ENCODE data around the gene ERCC5.
A peak's percentile ranks its signal among the peaks of the same experiment; 100 is the strongest.

ERCC5 gene

DNA sequence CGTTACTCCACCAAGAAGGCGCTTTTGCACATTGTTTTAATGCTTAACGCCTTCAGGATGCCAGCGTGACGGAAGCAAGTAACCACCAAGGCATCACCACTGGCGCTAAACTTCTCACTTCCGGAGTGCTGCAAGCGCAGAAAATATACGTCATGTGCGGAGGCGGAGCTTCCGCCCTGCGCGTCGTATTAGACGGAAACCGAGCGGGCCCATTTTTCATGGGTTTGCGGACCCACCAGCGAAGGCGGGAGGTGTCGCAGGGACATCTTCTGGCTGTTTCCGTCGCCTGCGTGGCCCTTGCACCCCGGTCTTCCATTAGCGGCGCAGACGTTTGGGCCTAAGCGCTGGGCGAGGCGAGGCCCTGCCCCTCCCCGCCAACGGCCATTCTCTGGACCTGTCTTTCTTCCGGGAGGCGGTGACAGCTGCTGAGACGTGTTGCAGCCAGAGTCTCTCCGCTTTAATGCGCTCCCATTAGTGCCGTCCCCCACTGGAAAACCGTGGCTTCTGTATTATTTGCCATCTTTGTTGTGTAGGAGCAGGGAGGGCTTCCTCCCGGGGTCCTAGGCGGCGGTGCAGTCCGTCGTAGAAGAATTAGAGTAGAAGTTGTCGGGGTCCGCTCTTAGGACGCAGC lies at the start of gene ERCC5:
TSS of gene ERCC5 (plus strand) at position 403 of the 631 bp plus-strand sequence. CDS start 235 bp downstream, outside the sequence.
- peak; percentile 95 for DNase-seq

DNA sequence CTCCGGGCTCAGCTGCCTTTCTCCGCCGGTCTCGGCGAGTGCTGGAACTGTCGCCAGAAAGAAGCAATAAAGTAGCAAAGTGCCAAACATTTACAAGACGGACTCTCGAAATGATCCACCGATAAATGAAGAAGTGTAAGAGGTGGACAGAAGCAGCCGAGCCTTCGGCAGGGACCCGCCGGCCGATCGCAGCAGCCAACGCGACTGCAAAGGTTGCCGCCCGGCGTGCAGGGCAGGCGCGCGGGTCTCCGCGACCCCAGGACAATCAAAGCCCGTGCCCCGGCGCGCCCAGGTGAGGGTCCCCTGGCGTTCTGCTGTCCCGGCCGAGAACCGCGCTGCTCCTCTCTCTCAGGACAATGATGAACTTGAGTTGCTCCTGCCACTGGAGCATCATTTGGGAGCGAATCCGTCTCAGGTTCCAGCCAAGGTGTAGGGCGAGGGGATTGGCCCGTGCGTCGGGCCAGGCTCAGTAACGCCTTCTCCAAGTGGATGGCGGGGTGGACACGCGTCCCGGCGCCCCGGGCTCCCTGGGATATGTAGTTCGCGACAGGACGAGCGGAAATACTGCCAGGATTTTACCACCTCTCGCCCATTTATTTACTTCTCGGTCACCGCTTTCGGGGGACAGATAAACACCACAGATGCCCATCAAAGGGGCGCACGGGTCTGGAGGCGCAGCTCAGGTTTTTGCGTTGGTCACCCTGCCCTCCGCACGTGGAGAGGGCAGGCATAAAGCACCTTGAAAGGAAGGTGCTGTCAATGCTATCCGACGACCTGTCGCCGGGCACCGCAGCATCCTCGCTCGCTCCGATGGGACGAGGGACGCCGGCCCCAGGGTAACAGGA lies 47.0 kb upstream of the ERCC5 start, which contains the start of the genes BIVM and POGLUT2:
TSS of gene BIVM (plus strand) at position 539 of the 845 bp plus-strand sequence. CDS start 8,149 bp downstream, outside the sequence.
TSS of gene POGLUT2 (minus strand) at position 396 of the 845 bp plus-strand sequence. CDS start at position 90, 306 bp downstream.
- DNase-seq = peak; percentile 58

DNA sequence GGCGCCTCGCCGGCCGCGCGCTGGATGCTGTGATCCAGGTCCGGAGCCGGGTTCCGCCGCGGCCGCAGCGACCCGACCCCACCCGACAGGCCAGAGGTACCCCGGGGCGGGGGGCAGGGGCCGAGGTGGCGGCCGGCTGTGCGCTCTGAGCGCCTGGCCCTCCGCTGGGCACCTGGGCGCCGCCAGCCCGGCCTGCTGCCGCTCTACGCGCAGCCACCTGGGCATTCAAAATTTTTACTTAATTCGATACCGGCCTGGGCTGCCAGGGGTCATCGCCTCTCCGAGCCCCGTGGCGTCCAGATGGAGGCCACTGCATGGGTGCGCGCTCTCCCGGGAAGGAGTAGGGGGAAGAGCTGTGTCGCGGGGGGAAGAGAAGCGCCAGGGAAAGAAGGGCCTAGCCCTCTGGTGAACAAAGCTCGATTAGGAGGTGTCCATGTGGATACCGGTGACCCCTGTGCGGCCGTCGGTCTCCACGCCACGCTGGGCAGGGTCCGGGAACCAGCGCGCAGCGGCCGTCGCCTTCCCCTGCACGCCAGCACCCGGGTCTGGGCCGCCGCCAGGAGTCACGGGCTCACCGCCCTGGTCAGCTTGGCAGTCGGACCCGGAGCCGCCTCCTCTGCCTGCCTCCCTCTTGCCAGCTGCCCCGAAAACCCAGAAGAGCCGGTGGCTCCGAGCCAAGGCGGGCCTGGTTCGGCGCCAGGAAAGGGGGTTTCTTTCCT lies 46.2 kb upstream of the ERCC5 start:
- DNase-seq = peak; percentile 0

DNA sequence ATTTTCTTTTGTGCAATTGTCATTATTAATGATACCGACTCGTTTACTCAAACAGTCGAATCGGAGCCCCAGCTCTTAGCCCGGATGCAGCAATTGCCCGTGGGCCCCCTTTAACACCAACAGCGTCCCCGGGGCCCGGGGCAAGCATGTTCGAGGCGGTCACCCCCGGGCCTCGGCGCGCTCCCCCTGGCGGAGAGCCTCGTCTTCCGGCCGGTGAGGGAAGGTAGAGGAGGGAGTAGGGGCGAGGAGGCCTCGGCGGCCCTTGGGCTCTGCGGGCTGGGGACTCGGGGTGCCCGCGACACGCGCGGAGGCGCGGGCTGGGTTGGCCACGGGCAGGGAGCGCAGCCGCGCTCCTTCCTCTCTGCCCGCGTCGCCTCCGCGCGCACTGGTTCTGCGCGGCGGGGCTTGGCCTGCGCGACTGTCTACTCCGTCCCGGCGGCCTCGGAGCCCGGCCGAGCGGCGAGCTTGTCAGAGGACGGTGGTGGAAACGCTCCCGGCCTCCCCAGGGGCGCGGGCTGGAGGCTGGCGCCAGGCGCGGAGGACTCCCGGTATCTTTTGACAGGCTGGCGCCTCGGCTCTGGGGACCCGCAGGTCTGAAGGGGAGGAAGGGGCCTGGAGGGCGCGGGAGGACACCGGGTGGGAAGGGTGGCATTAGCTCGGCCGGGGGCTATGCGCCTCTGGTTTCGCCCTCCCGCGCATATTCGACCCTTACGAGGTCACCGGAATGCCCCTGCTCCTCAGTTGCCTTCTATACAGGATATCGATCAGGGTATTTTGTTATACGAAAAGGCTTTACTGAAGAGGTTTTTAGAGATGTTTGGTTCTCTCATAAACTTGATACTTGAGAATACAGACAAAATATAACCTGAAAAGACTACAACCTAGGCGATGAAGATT lies 45.4 kb upstream of the ERCC5 start:
- DNase-seq = peak; percentile 73

DNA sequence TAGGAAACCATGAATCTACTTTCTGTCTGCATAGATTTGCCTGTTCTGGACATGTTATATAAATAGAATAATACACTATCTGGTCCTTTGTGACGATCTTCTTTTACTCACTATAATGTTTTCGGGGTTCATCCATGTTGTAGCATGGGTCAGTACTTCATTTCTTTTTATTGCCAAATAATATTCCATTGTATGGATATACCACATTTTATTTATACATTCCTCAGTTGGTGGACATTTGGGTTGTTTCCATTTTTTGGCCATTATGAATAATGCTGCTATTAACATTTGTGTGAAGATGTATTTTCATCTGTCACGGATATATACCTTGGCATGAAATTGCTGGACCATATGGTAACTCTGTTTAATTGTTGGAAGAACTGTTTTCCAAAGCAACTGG lies 40.2 kb upstream of the ERCC5 start:
- no peak for DNase-seq

DNA sequence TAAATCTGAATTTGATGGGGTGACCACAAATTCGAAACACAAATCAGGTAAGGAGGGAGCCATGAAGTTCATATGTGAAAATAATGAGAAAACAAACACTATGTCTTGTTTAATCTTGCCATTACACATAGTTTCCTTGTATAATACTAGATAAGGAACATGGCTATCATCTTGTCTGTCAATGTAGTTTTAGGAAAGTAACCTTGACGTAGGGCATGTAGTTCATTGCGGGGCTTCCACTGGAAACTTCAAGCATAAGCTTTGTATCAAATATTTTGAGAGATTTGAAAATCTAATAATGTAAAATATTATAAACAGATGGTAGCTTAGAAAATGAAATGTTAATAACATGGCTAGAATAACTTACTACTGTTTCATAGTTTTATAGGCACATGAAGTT lies 38.1 kb upstream of the ERCC5 start:
- no peak for DNase-seq

DNA sequence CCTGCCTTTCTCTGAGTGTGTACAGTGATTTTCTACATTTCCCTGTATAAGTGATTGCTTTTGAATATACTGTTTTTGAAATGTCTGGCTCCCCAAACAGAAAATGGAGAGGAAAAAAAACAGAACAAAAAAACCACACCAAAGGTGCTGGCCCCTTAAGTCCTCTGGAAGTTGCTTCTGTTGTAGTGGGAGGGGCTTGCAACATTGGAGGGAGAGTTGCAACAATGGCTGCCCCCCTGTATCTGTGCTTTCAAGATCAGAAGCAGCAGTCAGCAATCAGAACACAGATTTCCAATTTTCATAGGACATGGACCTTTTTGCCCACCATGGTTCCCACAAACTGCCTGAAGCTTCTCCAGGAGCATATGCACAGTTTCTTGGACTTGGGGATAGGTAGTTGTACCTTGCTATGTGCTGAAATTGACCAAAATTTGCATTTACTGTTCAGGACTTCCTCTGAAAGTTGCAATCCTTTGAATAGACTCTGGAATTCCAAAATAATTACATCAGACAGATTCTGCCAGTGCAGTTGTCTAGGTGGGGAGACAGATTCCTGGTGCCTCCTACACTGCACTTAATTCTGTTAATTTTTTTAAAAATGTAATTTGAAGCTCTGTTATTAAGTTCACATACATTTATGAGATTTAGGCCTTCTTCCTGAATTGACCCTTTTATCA lies 33.1 kb upstream of the ERCC5 start:
- no peak for DNase-seq

DNA sequence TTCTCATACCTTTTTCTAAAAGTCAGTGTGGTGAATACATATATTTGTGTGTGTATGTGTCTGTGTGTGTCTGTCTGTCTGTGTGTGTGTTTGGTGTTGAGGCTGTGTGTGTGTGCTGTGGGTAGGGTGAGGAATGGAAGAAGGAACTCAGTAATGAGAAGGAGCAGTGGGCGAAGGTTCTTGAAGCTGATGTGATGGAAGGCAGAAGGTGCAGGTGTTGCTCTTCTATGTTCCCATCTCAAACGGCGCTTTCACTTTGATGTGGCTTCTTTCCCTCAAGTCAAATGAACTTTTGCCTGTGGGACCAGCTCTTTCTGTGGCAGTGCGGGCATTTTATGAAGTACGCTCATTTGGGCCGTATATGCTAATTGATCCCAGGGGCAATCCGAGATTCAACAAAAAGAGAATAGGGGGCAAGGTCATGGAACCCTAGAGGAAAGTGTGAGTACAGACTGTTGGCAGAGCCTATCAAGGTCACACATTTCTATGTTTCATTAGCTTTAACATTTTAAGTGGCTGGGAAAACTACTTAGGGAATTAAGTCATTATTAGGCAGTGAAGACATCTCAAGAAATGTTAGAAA lies 31.7 kb upstream of the ERCC5 start:
- no peak for DNase-seq

DNA sequence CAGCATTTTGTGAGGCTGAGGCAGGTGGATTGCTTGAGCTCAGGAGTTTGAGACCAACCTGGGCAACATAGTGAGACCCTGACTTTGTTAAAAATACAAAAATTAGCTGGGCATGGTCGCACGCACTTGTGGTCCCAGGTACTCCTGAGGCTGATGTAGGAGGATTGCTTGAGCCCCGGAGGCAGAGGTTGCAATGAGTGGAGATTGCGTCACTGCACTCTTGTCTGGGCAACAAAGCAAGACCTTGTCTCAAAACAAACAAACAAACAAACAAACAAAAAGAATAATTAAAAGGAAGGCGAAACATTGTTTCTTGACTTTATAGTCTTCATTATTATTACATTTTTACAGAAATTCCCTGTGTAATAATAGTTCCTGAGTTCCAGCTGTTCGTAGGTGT lies 31.0 kb upstream of the ERCC5 start:
- no peak for DNase-seq

DNA sequence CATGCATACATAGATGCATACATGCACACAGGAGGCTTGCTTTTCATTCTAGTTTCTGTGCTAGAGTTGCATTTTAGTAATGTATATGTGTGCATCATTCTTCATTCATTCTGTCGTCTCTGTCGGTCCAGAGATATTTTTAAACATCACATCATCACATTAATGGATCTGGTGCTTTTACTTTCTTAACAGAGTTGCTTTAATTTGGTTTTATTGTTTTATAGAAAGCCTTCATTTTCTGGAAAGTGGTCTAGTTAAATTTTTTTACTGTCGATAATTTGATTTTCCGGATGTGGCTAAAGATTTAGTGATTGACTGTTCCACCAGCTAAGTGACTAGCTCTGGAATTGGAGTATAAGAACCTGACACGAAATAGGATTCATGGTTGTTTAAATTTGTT lies 30.0 kb upstream of the ERCC5 start:
- DNase-seq = no peak

DNA sequence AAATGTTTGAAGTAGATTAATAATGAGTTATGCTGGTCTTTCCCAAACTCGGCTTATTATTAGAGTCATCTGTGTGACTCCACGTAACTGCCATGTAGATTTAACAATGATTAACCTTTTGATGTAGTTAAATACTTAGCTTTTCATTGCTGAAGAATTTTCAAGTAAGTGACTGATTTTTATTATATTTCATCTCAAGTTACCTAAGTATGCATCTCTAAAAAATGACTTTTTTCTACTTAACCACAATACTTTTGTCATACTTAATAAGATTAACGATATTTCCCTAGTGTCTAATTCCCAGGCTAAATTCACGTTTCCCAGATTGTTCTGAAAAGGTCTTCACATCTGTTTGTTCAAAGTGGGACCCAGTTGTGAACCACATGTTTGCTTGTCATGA lies 29.1 kb upstream of the ERCC5 start:
- no peak for DNase-seq

DNA sequence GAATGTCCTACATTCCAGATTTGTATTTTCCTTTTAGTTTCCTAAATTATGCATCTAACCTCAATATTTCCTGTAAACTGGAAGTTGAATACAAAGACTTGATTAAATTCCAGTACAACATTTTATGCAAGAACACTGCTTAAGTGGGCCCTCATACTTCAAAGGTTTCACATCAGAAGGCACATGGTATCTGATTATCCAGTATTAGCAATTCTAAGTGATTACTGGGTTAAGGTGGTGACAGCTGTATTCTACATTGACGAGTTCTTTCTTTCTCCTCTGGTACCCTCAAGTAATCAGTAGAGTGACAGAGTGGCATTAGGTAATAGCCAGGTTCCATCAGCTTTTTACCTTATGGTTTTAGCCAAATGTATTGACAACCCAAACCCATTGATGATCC lies 28.6 kb upstream of the ERCC5 start:
- no peak for DNase-seq

DNA sequence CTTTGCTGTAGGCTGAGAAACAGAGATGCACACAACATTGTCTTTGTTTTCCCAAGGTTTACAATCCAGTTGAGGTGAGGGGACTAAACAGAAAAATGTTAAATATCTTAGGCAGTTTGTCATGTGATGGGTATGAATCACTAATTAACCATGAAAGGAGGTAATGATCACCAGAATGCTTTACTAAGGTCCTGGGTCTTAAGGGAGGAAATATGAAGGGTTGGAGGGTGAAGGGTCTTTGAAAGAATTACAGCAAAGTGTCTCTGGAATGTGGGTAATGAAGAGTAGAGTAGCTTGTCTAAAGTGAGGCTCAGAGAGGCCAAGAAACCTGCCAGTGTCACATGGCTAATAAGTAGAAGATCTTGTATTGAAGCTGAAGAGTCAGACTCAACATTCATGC lies 27.9 kb upstream of the ERCC5 start:
- no peak for DNase-seq

DNA sequence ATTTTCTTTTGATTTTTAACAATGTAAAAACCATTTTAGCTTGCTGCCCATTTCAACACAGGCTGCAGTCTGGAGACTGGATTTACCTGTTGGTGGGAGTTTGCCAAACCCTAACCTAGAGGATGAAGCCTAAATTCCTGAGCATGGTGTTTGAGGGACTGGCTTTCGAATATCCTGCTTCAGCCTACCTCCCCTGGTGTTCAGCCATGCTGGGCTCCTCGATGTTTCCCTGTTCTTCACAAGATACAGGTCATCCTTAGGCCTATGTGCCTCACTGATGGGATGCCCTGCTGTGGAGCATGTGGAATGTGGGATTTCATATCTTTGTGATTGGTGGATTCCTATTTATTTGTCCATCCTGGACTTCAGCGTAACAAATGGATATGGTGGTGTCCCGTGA lies 20.4 kb upstream of the ERCC5 start:
- DNase-seq = no peak

DNA sequence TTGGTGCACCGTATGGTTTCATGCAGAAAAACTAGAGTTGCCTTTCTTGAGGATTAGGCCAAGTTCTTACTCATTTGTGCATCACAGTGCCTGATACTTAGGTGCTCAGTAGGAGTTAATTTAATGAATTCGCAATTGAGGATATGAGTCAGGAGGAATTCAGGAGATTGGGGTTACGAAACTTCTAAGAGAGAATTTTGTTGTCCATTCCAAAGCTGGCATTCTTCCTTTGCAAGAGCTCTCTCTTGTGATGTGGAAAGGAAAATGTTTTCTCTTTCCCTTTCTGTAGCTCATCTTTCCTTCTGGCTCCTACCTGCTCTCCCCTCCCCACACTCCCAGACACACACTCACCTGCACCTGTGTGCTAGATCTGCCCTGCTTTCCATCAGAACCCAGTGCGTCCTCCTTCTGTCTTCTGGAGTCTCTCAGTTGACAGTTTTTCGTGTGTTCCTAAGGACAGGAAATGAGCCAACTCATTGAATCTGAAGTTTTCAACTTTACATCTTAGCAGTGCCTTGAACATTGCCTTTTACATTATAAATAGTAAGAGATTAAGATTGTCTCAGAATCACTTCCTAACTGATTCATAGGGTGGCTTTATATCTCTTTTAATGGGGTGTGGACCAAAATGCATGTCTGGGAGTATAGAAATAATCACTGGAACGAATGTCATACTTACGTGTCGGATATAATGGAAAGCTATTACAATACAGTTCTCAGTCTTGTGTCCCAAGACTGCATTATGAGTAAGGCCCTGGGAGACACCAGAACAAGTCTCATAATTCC lies 19.7 kb upstream of the ERCC5 start:
- no peak for DNase-seq

DNA sequence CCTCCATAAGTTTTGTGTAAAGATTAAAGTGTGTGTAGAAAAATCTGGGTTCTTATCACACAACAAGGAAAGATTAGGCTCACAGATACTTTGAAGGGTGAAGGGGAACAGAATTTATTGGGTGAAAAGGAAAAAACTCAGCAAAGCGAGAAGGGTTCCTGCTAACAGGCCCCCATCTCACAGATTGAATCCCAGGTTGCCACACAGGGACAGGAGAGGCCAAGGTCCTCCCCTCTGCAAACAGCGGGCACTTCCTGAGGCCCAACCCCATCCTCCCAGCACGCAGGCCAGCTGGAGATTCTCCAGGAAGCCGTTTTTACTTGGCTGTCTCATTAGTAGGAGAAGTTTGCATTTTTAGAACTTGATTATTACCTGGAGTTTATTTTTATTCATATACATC lies 15.2 kb upstream of the ERCC5 start:
- no peak for DNase-seq

DNA sequence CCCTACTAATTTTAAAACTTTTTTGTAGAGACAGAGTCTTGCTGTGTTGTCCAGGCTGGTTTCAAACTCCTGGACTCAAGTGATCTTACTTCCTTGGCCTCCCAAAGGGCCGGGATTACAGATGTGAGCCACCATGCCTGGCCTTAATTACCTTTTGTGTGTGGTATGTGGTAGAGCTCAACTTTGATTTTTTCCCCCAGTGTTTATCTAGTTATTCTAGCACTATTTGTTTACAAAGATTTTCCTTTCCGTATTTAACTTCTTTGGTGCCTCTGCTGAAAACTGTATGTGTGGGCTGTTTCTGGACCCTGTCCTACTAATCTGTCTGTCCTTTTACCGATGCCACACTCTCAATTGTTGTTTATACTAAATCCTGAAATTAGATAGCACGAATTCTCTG lies 9.4 kb upstream of the ERCC5 start:
- DNase-seq = no peak

DNA sequence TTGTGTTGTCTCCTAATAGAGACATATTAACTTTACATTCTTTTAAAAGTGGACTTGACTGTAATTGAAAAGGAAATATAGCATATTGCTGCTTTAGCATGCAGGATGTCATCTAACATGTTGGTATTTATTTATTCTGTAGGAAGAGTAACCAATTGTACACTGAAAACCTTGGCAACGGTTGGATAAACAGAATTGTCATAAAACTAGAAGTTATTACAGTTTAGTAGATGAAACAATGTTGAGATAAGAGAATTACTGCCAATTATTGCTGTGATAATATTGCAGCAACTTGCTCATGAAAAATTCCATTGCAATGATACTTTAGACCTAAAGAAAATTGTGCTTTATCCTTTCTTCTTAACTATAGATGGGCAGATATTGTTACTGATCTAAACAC lies 7.6 kb upstream of the ERCC5 start:
- DNase-seq = no peak

DNA sequence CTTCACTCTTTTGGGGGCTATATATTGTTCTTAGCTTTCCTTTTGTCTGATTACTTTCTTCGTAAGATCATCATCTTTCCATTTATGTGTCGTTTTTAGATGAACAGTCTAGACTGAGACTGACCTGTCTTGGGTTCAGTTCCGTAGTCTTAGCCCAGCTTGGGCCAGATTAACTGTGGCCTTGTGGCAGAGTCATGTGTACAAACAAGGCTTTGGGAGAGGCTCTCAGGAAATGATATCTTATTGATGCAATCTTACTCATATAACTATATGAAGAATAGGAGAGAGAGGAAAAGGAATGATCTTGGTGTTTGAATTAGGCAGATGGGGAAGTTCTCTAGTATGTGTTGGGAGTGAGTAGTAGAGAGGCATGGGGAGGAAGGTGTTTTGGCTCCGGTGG lies 6.8 kb upstream of the ERCC5 start:
- DNase-seq = no peak

DNA sequence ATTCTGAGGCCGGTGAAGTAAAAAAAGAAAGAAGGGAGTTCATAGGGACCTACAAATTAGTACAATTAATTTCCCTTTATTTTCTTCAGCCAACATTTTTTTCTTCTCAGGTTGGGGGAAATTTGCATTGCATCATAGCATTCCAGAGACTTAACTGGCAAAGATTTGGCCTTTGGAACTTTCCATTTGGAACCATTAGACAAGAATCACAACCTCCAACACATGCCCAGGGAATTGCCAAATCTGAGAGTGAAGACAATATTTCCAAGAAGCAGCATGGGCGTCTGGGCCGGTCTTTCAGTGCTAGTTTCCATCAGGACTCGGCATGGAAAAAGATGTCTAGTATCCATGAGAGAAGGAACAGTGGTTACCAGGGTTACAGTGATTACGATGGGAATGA lies 6.4 kb upstream of the ERCC5 start:
- DNase-seq = no peak

DNA sequence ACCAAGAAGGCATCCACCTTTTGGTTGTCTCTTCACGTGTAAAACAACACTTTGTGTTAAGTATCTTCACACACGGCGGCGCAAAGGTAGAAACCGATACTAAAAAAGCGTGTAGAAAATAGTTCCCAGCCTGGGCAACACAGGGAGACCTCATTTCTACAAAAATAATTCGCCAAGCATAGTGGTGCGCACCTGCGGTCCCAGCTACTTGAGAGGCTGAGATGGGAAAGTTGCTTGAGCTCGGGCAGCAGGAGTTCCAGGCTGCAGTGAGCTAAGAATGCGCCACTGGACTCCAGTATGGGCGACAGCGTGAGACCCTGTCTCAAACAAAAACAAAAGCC lies 573 bp upstream of the ERCC5 start:
- no peak for DNase-seq
